GM19372 (cell line): Measurements from ENCODE around the gene SYNPR.

ENCODE experiments used
- ATAC-seq: cut with Tn5 transposase; IDR thresholded peaks from one replicate; pipeline ENCODE4 v1.9.1; 2021; ENCODE audit warnings: mild to moderate bottlenecking, low read depth, moderate library complexity; ENCODE audit not compliant: unreplicated experiment

Gene SYNPR

GRCh38 chr3:63370094-63370493 lies 92.0 kb downstream of the SYNPR start:
- no peak for ATAC-seq

DNA sequence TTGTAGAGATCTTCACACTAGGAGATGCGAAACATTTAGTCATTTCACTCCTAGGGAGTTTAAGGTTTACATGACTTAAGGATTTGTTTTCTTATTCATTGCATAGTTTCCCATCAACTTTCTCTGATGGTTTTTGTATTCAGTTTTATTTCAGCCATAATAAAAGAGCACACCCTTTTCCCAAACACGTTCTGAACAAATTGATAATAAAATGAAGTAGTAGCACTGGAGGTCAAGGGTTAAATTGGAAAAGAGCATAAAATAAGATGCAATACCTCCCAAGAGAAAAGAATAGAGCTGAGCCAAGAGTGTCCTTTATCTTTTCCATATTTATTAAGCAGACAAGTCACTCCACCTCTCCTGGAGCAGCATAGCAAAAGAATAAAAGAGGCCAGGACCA lies 104.9 kb downstream of the SYNPR start:
- no peak for ATAC-seq

DNA sequence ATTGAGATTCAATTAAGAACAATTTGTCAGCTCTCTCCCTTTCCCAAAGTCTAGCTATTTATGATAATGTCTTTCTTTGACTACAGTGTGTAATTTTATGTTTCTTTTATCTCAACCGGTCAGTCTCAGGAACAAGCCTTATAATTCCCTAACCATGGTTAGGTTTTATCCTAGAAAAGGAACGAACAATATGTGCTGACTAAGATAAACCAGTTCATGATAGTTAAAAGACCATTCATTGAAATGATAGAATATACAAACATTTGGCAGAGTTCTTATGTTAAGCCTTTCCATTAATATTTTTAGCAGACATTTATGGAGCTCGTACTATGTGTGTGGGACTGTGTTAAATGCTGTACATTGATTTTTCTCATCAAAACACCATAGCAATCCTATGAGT lies 106.3 kb downstream of the SYNPR start:
- ATAC-seq = no peak

DNA sequence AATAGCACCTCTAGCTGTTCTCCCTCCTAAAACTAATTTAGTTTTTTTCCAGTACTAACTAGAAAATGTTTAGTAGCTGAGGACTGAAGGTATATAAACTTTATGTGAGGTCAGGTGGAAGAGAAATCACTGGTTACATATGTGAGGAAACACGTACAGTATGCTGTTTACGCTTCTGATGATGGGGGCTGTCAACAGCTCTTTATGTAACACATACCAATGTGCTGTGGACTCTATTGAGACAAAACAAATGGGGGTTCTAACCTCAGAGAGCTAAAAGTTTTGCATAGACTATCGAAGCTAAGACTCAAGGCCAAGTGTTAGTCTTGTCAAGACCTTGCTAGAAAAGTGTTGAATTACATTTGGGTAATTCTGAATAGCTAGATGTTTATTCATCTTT lies 107.5 kb downstream of the SYNPR start:
- no peak for ATAC-seq

GRCh38 chr3:63386568-63386967 lies 108.5 kb downstream of the SYNPR start:
- no peak for ATAC-seq

GRCh38 chr3:63387568-63387967 lies 109.5 kb downstream of the SYNPR start:
- no peak for ATAC-seq

- no peak for ATAC-seq
Observed at GRCh38 chr3:63390710-63391230, 112.7 kb downstream of the SYNPR start.

DNA sequence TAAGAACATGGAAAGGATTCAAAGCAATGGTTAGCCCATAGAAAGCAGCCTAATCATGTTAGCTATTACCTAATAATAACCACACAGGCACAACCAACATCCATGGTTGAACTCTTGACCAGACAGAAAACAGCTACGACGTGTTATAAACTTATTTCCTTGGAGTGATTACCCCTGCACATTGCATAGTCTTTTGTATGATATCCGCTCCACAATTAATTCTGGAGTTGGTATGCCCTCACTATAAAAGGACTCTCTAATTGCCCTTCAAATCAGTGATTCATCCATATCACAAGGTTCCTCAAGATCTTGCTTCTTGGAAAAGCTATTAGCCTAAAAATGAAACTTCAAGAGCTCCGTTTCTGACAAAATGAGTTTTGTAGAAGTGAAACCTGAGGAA lies 117.9 kb downstream of the SYNPR start:
- no peak for ATAC-seq

GRCh38 chr3:63400246-63400860 lies 122.2 kb downstream of the SYNPR start:
- no peak for ATAC-seq

DNA sequence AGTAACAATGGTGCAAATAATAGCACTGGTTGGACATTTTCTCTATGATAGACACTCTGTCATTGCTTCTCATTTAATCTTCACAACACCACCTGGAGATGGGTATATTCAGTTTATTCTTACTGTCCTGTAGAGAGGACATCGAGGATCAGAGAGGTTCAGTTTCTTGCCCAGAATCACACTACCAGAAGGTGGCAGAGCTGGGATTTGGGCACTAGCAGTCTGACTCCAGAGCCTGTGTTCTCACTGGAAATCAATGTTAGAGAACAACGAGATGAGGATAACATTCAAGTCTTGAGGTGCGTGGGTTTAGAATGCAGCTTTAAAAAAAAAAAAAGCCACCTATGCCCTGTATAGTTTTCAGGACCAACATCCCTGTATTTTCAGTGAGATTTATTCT lies 127.8 kb downstream of the SYNPR start:
- no peak for ATAC-seq

- no peak for ATAC-seq
Observed at GRCh38 chr3:63413523-63413922, 135.4 kb downstream of the SYNPR start.

- no peak for ATAC-seq
Observed at GRCh38 chr3:63414607-63415006, 136.5 kb downstream of the SYNPR start.

DNA sequence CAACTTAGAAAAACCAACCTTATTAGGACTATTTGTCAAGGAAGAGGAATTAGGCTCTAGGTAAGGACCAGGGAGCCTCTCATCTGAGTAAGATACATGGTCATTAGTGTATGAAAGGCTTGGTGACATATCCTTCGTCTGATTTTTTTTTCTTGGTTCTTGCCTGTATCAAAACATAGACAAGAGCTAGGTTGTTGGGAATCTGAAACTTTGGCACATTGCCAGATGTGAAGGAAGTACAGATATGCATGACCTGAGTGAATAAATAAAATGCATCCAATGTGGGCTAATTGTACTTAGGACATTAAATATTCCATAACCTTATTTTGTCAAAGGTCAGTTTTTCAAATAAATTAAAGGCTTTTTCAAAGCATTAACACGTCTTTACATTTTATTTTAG lies 151.8 kb downstream of the SYNPR start:
- no peak for ATAC-seq

- no peak for ATAC-seq
Observed at GRCh38 chr3:63430875-63431274, 152.8 kb downstream of the SYNPR start.

GRCh38 chr3:63437858-63438257 lies 159.8 kb downstream of the SYNPR start:
- ATAC-seq = no peak

GRCh38 chr3:63438826-63439371 lies 160.8 kb downstream of the SYNPR start:
- no peak for ATAC-seq

DNA sequence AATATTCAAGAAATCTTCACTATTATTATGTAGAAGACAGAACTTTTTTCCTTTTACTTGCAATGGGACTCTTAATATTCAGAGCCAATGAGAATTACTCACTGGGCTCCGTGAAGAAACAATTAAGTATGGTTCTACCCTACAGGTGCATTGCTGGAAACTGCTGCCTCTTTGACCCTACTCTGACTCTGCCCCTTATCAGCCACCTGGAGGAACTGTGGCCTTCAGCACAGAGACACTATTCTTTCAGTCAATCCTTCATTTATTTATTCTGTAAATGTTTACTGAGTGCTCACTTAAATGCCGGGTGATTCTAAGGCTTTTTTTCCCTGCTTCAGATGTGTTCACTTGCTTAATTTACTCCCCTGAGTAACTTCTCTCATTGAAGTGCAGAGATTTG lies 163.2 kb downstream of the SYNPR start:
- no peak for ATAC-seq

- ATAC-seq = no peak
Observed at GRCh38 chr3:63442918-63443317, 164.8 kb downstream of the SYNPR start.

- no peak for ATAC-seq
Observed at GRCh38 chr3:63450023-63450422, 171.9 kb downstream of the SYNPR start.

- ATAC-seq = no peak
Observed at GRCh38 chr3:63450634-63451363, 172.7 kb downstream of the SYNPR start.

DNA sequence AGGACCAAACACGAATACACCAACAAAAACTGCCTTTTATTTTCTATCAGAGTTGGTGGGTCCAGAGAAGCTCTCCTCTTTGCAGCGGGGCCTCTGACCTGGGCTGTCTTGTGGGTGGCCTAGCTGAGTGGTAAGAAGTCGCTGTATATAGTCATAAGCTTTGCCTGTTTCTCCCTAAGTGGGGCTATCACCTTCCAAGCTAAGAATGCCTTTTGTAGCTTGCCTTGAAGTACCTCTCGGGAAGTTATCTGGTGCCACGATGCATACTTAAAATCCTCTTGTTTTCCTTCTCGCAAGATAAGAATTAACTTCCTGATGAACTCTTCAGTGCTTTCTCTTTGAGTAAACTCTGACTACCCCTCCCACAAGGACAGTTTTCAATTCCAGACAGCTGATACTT lies 178.8 kb downstream of the SYNPR start:
- ATAC-seq = no peak

DNA sequence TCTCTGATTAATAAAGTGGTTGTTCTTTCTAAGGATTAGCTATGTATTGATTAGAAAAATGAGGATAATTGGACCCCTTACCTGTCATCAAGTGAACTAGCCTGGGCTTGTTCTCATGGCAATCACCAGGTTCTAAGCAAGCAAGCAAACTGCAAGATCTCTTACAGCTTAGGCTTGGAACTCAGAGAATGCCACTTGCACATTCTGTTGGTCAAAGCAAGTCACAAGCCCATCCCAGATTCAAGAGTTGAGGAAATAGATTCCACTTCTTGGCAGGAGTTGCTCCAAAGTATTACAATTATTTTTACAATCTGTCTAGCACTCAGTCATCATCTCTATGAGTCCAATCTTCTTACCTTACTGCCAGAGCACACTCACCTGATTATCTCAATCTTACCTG lies 180.3 kb downstream of the SYNPR start:
- no peak for ATAC-seq
